ENCODE measurements around the gene KLHL6.

GRCh38 chr3:183449791-183450190, 105.7 kb downstream of the KLHL6 start:
- no peak for TF ChIP-seq POLR2A (IDR thresholded peaks at IDR 0.05)
- TF ChIP-seq CTCF (IDR thresholded peaks at IDR 0.05), result no peak

All from tibial nerve (tissue), 3 donors.